ENCODE data around the gene TMA16. TPM values are rescaled to one million over a fixed set of nuclear protein-coding genes. Genes with fewer than 3 reads are reported as not detected.

The TMA16 gene
- total RNA-seq, 2 experiments from 2014 or later = 53.5 to 58.4 TPM

- no peaks in the 10 kb centered on the region for H3K36me3 Mint-ChIP-seq (ENCODE audit: low read depth)
- intact Hi-C loops (cut with micrococcal nuclease) = no loop called here
- no peak overlapping the region for H3K27ac Mint-ChIP-seq
- no peak overlapping the region for H3K4me3 Mint-ChIP-seq
- ATAC-seq = no peak
- peaks cover 8% of the 10 kb centered on the region for H3K27me3 Mint-ChIP-seq
- no peak for DNase-seq
- H3K4me1 Mint-ChIP-seq (ENCODE audit: low read depth) = no peaks in the 10 kb centered on the region
- ChIA-PET POLR2A (no interaction called here), CTCF (no interaction called here)
- TF ChIP-seq CTCF (IDR thresholded peaks at IDR 0.05) = no peak
- H3K9me3 Mint-ChIP-seq = no peaks in the 10 kb centered on the region
Observed at GRCh38 chr4:163467082-163467770, 27.3 kb upstream of the TMA16 start.

DNA sequence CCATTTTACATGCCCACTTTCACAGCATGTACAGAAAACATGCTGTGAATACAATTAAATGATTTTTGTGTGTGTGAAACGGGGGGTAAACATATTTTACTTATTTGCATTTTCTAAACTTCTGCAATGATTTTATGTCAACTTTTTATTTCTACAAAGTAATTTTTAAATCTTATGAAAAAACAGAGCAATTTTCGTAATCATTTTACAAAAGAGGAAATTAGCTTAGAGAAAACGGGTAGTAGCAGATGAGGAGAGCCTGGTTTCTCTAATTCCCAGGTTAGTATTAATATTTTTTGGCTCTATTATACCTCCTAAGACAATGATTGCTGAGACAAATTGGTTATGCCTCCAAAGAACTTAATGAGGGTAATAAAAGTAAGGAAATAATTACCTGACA is 24.1 kb upstream of the TMA16 start:
- H3K4me1 Mint-ChIP-seq (ENCODE audit: low read depth) = no peaks in the 10 kb centered on the region
- peaks cover 7% of the 10 kb centered on the region for H3K27me3 Mint-ChIP-seq
- POLR2A ChIA-PET = interaction anchor here (0.6 kb wide), 1 partner anchor 24 kb away, joined by 3 read pairs; the partner anchor contains the start of gene TMA16
- no peaks in the 10 kb centered on the region for H3K36me3 Mint-ChIP-seq (ENCODE audit: low read depth)
- H3K9me3 Mint-ChIP-seq = no peaks in the 10 kb centered on the region
- intact Hi-C loops (cut with micrococcal nuclease) = no loop called here
- no peak for DNase-seq
- CTCF ChIA-PET = interaction anchor here (0.9 kb wide), 1 partner anchor 973 kb away, joined by 4 read pairs; no protein-coding TSS in a partner anchor
- H3K27ac Mint-ChIP-seq = no peak overlapping the region
- H3K4me3 Mint-ChIP-seq = no peak overlapping the region
- ATAC-seq = no peak
- TF ChIP-seq CTCF (IDR thresholded peaks at IDR 0.05) = no peak

GRCh38 chr4:163473130-163473529 is 21.4 kb upstream of the TMA16 start:
- Mint-ChIP-seq H3K9me3 (no peaks in the 10 kb centered on the region), H3K4me3 (no peak overlapping the region), H3K27me3 (peaks cover 7% of the 10 kb centered on the region), H3K27ac (no peak overlapping the region), H3K4me1 (ENCODE audit: low read depth) (no peaks in the 10 kb centered on the region), H3K36me3 (ENCODE audit: low read depth) (no peaks in the 10 kb centered on the region)
- no peak for ATAC-seq
- DNase-seq = no peak
- ChIA-PET POLR2A (no interaction called here), CTCF (interaction anchor here (0.6 to 1.3 kb wide), 2 partner anchors 11 to 74 kb away, joined by 3 read pairs; no protein-coding TSS in a partner anchor)
- TF ChIP-seq CTCF (IDR thresholded peaks at IDR 0.05) = no peak
- intact Hi-C loops (cut with micrococcal nuclease) = no loop called here

GRCh38 chr4:163473576-163473975 is 20.9 kb upstream of the TMA16 start, which contains the start of gene TKTL2:
TSS of gene TKTL2 (minus strand) at chr4:163473754. CDS start at chr4:163473734, 20 bp downstream.
- Mint-ChIP-seq H3K4me1 (ENCODE audit: low read depth) (no peaks in the 10 kb centered on the region), H3K9me3 (no peaks in the 10 kb centered on the region), H3K36me3 (ENCODE audit: low read depth) (no peaks in the 10 kb centered on the region), H3K4me3 (no peak within 1 kb of the TSS), H3K27me3 (peaks cover 7% of the 10 kb centered on the region), H3K27ac (no peak within 1 kb of the TSS)
- ChIA-PET POLR2A (no interaction called here), CTCF (interaction anchor here (0.6 to 1.3 kb wide), 2 partner anchors 11 to 73 kb away, joined by 3 read pairs; no protein-coding TSS in a partner anchor)
- no peak for DNase-seq
- intact Hi-C loops (cut with micrococcal nuclease) = no loop called here
- no peak for ATAC-seq
- TF ChIP-seq CTCF (IDR thresholded peaks at IDR 0.05) = no peak

- DNase-seq (no peak), ATAC-seq (no peak)
- Mint-ChIP-seq H3K27ac (no peak overlapping the region), H3K27me3 (peaks cover 7% of the 10 kb centered on the region), H3K36me3 (ENCODE audit: low read depth) (no peaks in the 10 kb centered on the region), H3K4me3 (no peak overlapping the region), H3K9me3 (no peaks in the 10 kb centered on the region), H3K4me1 (ENCODE audit: low read depth) (no peaks in the 10 kb centered on the region)
- POLR2A ChIA-PET = no interaction called here
- no peak for TF ChIP-seq CTCF (IDR thresholded peaks at IDR 0.05)
- CTCF ChIA-PET = interaction anchor here (1.3 kb wide), 1 partner anchor 10 kb away, joined by 3 read pairs; no protein-coding TSS in a partner anchor
- intact Hi-C loops (cut with micrococcal nuclease) = no loop called here
Observed at GRCh38 chr4:163474027-163474426, 20.5 kb upstream of the TMA16 start.
